ENCODE measurements around the gene SELE. TPM values are rescaled to one million over a fixed set of nuclear protein-coding genes. Genes with fewer than 3 reads are reported as not detected.
"Not testable (repeated sequence)": the region's sequence is repeated elsewhere in the genome, so short reads cannot be mapped to it uniquely, and the experiment has no call there.

The SELE gene
- total RNA-seq, 1 experiment from 2014 or later = not detected

DNA sequence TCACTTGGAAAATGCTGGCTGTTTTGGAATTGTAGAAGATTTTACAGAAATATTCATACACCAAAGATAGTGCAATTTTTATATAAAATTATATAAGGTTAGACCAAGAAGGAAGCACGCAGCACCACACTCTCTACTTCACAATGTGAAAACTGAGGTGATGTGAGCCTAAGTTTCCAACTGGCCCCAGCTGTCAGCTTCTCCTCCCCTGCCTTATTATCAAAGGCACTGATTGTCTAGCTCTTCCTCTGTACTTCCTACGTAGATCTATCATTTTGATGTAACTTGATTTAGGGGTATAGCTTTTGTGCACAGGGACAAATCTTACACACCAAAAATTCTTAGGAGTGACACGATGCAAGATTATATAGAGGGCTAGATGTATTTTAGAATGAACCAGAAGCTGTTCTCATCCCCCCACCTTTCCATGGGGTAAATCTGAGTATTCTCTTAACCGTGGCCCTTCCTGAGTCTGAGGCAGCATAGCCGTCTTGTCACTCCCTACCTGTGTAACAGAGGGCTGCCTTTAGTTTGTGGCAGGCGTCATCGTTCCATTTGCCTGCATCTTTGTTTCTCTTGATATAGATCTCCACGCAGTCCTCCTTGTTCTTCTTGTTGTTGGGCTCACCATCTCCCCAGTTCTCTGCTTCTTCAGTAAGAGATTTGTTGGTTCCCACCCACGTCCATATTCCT lies 25.8 kb downstream of the SELE start:
- Histone ChIP-seq H3K4me3 (ENCODE audit: insufficient read depth, low read depth, low read length) (no peak overlapping the region), H3K36me3 (replicated peaks; ENCODE audit: control insufficient read depth, insufficient read depth, low read length) (no peaks in the 10 kb centered on the region), H3K27me3 (ENCODE audit: control insufficient read depth, insufficient read depth, low read length) (no peaks in the 10 kb centered on the region)
- no peak for DNase-seq

DNA sequence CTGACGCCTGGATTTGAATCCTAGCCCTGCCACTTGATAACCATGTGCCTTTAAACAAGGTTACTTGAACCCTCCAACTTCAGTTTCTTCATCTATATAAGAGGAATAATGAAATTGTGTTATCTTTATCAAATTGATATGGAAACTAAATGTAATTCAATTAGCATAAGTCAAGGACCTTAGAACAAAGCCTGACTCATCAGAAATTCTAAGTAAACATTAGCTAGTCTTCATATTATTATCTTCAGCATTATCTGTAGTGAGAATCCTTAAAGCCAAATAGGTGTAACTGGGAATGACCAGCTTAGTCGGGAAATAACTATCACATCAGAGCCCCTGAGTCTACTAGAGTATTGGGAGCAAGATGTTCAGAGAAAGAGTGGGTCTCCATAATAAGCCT lies 29.1 kb downstream of the SELE start:
- no peaks in the 10 kb centered on the region for H3K36me3 ChIP-seq (replicated peaks; ENCODE audit: control insufficient read depth, insufficient read depth, low read length)
- no peaks in the 10 kb centered on the region for H3K27me3 ChIP-seq (ENCODE audit: control insufficient read depth, insufficient read depth, low read length)
- DNase-seq = no peak
- H3K4me3 ChIP-seq (ENCODE audit: insufficient read depth, low read depth, low read length) = no peak overlapping the region

DNA sequence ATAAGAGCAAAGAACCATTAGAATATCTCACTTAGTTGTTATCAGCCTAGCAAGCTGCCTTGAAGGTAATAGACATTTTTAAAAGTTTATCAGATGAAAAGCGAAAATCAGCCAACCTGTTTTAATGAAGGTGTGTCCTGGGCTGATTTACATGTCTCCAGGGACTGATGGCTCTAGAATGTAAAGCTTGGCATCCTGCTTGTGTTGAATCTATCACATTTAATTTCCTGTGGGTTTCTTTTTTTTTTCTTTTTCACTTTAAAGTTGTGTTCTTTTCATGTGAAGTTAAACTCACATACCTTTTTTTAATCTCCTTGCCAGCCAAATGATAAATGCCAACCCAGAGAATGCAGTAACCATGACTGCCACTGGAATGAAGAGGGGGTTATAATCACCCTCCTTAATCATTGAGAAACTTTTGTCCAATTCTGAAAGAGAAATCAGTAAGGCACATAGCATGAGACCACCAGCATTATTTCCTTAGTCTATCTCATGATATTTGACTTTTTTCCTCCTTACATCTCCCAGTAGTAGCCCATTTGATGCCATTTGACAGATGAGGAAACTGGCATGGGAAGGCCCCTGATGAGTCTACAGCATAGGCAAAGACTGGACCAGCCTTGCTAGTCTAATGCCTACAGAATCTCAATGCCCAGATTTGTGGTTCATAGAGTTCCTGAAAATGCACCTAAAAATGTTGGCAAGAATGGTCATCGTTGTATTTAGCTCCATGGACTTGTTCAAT lies 32.4 kb downstream of the SELE start:
- Histone ChIP-seq H3K36me3 (replicated peaks; ENCODE audit: control insufficient read depth, insufficient read depth, low read length) (no peaks in the 10 kb centered on the region), H3K4me3 (ENCODE audit: insufficient read depth, low read depth, low read length) (no peak overlapping the region), H3K27me3 (ENCODE audit: control insufficient read depth, insufficient read depth, low read length) (no peaks in the 10 kb centered on the region; the same call in 1 of the 2 replicates)
- no peak for DNase-seq

DNA sequence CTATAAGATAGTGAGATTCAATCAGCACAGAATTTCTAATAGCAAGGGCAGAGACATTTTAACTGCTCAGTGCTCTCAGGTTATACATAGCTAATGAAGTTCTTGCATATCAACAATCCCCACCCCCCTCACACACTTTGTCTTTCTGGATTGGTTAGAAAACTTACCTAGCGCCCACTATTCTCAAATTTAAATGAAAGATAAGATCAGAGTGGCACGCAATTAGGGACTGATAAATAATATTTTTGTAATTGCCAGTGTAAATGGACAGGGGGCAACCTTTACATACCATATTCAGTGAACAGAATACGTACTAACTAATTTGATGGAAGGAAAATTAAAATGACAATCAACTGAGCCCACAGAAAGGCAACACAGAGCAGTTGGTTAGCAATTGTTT lies 34.2 kb downstream of the SELE start:
- no peaks in the 10 kb centered on the region for H3K36me3 ChIP-seq (replicated peaks; ENCODE audit: control insufficient read depth, insufficient read depth, low read length)
- no peaks in the 10 kb centered on the region; the same call in 1 of the 2 replicates for H3K27me3 ChIP-seq (ENCODE audit: control insufficient read depth, insufficient read depth, low read length)
- H3K4me3 ChIP-seq (ENCODE audit: insufficient read depth, low read depth, low read length) = no peak overlapping the region
- DNase-seq = no peak

DNA sequence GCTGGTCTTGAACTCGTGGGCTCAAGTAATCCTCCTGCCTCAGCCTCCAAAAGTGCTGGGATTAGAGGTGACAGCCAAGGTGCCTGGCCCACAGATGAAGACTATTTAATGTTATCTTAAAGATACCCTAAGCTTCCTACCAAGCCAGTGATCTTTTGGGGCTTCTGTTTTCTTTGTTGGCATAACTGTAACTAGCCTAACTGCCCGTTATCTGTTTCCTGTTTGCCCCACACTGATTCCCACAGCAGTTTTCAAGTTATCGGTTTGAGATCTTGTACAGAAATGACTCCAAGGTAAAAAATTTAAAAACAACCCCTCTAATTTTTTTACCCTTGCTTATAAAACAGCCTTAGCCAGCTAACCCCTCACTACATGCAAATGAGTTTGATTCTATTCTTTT lies 34.9 kb downstream of the SELE start:
- H3K27me3 ChIP-seq (ENCODE audit: control insufficient read depth, insufficient read depth, low read length) = no peaks in the 10 kb centered on the region; the same call in 1 of the 2 replicates
- no peaks in the 10 kb centered on the region for H3K36me3 ChIP-seq (replicated peaks; ENCODE audit: control insufficient read depth, insufficient read depth, low read length)
- H3K4me3 ChIP-seq (ENCODE audit: insufficient read depth, low read depth, low read length) = no peak overlapping the region
- DNase-seq = no peak

DNA sequence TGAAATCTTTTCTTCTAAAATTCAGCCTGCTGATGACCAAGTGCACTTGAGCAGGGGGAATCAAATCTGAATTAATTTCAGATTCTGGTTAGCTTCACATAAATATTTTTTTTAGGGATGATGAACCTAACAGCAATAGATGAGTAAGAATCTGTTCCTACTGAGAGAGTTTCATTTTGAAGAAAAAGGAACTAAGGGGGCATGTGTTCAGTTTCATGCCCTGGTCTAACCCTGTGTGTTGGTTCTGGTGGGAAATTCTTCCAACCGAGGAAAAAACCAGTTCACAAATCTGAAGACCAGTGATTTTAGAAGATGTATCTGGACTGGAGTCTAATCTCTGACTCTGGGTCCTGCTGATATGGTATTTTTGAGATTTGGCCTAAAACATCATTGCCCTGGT lies 36.1 kb downstream of the SELE start:
- DNase-seq = no peak
- Histone ChIP-seq H3K4me3 (ENCODE audit: insufficient read depth, low read depth, low read length) (no peak overlapping the region), H3K27me3 (ENCODE audit: control insufficient read depth, insufficient read depth, low read length) (peaks cover 2% of the 10 kb centered on the region; the same call in 1 of the 2 replicates), H3K36me3 (replicated peaks; ENCODE audit: control insufficient read depth, insufficient read depth, low read length) (no peaks in the 10 kb centered on the region)

DNA sequence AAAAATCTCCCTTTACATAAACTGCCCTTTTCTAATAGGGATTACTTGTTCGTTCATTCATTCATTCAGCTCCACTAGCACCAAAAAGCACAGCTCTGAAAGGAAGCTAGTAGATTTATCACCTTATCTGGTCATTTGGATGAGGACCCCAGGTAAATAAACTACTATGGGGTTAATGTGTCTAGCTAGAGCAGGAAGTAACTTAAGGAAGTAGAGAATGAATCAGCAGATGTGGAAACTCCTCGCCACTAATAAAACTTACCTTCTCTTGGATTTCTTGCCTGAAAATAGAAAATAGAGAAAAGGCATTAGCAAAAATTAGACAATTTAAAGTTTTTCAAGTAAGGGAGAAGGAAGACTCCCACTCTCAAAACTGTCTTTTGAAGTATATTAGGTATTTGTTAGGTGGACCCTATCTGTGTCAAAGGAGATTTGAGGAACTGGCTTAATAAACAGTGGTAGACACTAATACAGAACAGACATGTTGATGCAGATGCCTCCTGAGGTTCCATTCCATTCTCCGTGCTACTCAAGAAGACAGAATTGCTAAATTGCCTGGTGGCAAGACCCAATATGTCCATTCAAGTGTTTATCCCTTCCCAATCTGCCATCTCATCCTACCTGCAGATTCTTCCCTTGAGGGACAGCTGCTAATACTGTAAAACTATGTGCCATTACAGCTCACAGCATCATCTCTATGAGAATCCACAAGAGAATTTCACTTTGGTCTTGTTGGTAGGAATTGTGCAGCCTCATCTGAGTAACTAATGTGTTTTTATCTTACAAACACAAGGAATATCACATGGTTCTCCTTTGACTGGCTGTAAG lies 37.4 kb downstream of the SELE start:
- H3K27me3 ChIP-seq (ENCODE audit: control insufficient read depth, insufficient read depth, low read length) = peaks cover 5% of the 10 kb centered on the region; the same call in 1 of the 2 replicates
- no peak overlapping the region for H3K4me3 ChIP-seq (ENCODE audit: insufficient read depth, low read depth, low read length)
- DNase-seq = no peak
- H3K36me3 ChIP-seq (replicated peaks; ENCODE audit: control insufficient read depth, insufficient read depth, low read length) = no peaks in the 10 kb centered on the region

DNA sequence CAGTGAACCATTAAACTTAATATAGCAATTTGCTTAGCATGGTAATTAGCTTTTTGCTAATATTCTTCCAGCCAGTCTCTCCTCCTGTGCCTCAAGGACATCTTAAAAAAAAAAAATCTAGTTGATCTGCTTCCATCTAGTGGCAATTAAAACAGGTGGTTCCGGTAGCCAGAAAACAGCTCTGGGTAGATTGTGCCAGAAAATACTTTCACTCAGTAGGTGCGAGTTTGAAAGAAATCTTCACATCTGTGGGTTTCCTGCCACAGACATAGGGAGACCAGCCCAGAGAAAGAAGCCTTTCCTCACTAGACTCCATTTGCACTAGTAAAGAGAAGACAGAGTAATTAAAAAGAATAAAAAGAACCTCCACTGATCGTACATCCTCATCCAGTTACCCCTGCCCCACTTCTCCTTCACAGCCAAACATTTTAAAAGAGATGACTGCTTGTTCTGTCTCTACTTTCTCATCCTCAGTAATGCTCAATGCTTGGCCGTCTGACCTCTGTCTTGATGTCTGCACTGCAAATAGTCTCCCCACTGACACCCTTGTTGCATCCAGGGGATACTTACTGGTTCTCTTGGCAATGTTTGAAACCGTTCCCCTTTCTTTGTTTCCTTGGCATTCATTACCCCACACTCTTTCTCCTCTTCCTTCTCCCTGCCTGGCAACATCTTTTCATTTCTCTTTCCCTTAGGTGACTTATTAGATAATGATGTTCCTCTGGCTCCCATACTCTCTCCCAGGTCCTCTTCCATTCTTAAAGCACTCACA lies 39.4 kb downstream of the SELE start:
- Histone ChIP-seq H3K27me3 (ENCODE audit: control insufficient read depth, insufficient read depth, low read length) (peaks cover 17% of the 10 kb centered on the region), H3K4me3 (ENCODE audit: insufficient read depth, low read depth, low read length) (no peak overlapping the region), H3K36me3 (replicated peaks; ENCODE audit: control insufficient read depth, insufficient read depth, low read length) (no peaks in the 10 kb centered on the region)
- DNase-seq = no peak

DNA sequence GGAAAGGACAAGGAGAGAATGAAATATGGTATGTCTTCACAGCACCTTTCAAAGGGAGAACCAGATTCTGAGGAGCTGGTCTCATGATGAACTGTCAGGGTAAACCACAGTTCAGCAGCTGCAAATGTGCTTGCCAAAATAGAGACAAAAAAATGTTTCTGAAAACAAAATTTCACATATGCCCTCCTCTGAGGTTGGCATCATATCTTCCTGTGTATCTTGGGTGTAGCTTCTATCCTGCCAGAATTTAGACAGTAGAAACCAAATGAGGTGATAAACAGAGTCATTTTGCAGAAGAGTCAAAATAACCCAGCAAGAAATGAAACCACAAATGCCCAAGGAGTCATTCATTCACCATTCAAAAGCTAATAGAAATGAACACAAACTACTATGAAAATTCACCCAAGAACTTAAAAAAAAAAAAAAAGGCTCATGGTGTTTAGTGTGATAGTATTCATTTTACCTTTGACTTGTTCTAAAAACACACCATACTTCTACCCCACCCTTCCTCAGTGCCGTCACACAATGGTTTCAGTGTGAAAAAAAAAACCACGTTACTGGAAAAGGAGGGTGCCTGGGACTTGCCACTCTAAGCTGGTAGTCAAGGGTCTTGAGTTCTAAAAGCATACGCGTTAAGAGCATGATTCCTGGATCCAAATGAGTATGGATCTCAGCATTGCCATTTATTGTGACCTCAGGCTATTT lies 41.0 kb downstream of the SELE start:
- H3K27me3 ChIP-seq (ENCODE audit: control insufficient read depth, insufficient read depth, low read length) = peaks cover 27% of the 10 kb centered on the region
- no peaks in the 10 kb centered on the region for H3K36me3 ChIP-seq (replicated peaks; ENCODE audit: control insufficient read depth, insufficient read depth, low read length)
- H3K4me3 ChIP-seq (ENCODE audit: insufficient read depth, low read depth, low read length) = no peak overlapping the region
- no peak for DNase-seq

DNA sequence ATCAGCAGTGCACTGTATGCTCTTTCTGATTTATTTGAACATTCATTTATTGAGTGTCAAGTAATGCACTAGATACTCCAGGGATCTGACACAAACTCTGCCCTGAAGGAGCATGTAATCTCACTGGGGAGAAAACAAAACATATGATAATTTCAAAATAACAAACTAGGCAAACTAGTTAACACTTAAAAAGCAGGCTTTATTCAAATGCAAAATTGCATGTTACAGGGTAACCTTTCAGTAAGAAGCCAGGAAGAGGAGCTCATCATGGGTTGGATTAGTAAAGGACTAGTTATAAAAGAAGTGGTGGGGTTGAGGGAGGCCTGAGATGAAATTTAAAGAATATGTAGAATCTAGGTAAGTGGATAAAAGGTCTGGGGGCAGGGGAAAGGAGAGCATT lies 43.4 kb downstream of the SELE start:
- no peak for DNase-seq
- Histone ChIP-seq H3K27me3 (ENCODE audit: control insufficient read depth, insufficient read depth, low read length) (peaks cover 33% of the 10 kb centered on the region), H3K4me3 (ENCODE audit: insufficient read depth, low read depth, low read length) (no peak overlapping the region), H3K36me3 (replicated peaks; ENCODE audit: control insufficient read depth, insufficient read depth, low read length) (no peaks in the 10 kb centered on the region)

DNA sequence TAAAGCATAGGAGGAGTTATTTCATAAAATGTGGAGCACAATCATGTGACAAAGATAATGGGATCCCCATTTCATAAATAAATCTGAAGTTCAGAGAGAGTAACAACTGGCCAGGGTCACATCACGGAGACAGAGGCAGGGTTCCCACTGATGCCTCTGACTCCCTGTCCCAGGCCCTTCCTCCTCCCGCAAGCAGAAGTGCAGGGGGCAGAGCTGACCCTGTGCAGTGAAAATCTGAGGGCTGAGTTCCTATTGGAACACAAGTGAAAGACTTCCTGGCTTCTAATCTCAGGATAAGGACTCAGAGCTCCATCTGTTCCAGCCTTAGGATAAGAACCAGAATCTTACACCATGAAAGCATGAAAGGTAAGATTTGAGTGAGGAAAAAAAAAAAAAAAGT lies 44.5 kb downstream of the SELE start:
- DNase-seq = no peak
- no peak overlapping the region for H3K4me3 ChIP-seq (ENCODE audit: insufficient read depth, low read depth, low read length)
- peaks cover 33% of the 10 kb centered on the region for H3K27me3 ChIP-seq (ENCODE audit: control insufficient read depth, insufficient read depth, low read length)
- H3K36me3 ChIP-seq (replicated peaks; ENCODE audit: control insufficient read depth, insufficient read depth, low read length) = no peaks in the 10 kb centered on the region

DNA sequence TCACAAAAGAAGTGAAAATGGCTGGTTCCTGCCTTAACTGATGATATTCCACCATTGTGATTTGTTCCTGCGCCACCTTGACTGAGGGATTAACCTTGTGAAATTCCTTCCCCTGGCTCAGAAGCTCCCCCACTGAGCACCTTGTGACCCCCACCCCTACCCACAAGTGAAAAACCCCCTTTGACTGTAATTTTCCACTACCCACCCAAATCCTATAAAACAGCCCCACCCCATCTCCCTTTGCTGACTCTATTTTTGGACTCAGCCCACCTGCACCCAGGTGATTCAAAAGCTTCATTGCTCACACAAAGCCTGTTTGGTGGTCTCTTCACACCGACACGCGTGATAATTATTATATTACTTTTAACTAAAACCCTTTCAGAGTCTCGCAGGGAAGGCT lies 45.5 kb downstream of the SELE start:
- H3K36me3 ChIP-seq (replicated peaks; ENCODE audit: control insufficient read depth, insufficient read depth, low read length); DNase-seq; H3K4me3 ChIP-seq (ENCODE audit: insufficient read depth, low read depth, low read length): not testable (repeated sequence)
- H3K27me3 ChIP-seq (ENCODE audit: control insufficient read depth, insufficient read depth, low read length) = peaks cover 38% of the 10 kb centered on the region

DNA sequence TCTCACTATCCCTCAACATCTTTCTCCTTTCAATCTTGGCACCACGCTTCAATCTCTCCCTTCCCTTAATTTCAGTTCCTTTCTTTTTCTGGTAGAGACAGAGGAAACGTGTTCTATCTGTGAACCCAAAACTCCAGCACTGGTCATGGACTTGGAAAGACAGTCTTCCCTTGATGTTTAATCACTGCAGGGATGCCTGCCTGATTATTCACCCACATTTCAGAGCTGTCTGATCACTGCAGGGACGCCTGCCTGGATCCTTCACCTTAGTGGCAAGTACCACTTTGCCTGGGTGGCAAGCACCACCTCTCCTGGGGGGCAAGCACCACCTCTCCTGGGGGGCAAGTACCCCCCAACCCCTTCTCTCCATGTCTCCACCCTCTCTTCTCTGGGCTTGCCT lies 50.2 kb downstream of the SELE start:
- no peak overlapping the region for H3K4me3 ChIP-seq (ENCODE audit: insufficient read depth, low read depth, low read length)
- no peak for DNase-seq
- H3K36me3 ChIP-seq (replicated peaks; ENCODE audit: control insufficient read depth, insufficient read depth, low read length) = no peaks in the 10 kb centered on the region
- peaks cover 50% of the 10 kb centered on the region for H3K27me3 ChIP-seq (ENCODE audit: control insufficient read depth, insufficient read depth, low read length)

DNA sequence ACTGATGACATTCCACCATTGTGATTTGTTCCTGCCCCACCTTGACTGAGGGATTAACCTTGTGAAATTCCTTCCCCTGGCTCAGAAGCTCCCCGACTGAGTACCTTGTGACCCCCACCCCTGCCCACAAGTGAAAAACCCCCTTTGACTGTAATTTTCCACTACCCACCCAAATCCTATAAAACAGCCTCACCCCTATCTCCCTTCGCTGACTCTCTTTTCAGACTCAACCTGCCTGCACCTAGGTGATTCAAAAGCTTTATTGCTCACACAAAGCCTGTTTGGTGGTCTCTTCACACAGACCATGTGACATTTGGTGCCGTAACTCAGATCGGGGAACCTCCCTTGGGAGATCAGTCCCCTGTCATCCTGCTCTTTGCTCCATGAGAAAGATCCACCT lies 50.7 kb downstream of the SELE start:
- H3K4me3 ChIP-seq (ENCODE audit: insufficient read depth, low read depth, low read length); H3K36me3 ChIP-seq (replicated peaks; ENCODE audit: control insufficient read depth, insufficient read depth, low read length); DNase-seq: not testable (repeated sequence)
- peaks cover 48% of the 10 kb centered on the region for H3K27me3 ChIP-seq (ENCODE audit: control insufficient read depth, insufficient read depth, low read length)
